Heart right ventricle (tissue), 16 donors: ENCODE measurements around the gene MT1X. TPM values are rescaled to one million over a fixed set of nuclear protein-coding genes. Genes with fewer than 3 reads are reported as not detected.

Experiments
- ATAC-seq, 8 donors: fragments of 200-7000 bp; cut with Tn5 transposase; one replicate each; pipeline ENCODE4 v1.9.1; 2020; ENCODE audit warnings: mild to moderate bottlenecking in 8 of 8, moderate library complexity in 8 of 8, moderate number of reproducible peaks in 1 of 8
- DNase-seq, 2 donors: peaks; one replicate each; pipeline ENCODE4 v3.0.0-alpha.2; 2020
- H3K27ac ChIP-seq, 10 donors: fragments of 200-600 bp; sonication (generic) in 2 of 10; one replicate each; pipeline versions ENCODE4 v1.5.0 to v1.8.0; 2020 to 2022; ENCODE audit warnings: mild to moderate bottlenecking in 3 of 10
- H3K27me3 ChIP-seq, 7 donors: fragments of 200-600 bp; one replicate each; pipeline ENCODE4 v1.8.0; 2021 to 2022; ENCODE audit warnings: mild to moderate bottlenecking in 2 of 7
- H3K36me3 ChIP-seq, 9 donors: fragments of 200-600 bp; sonication (generic) in 1 of 9; one replicate each; pipeline versions ENCODE4 v1.5.0 to v1.8.0; 2020 to 2022; ENCODE audit warnings: mild to moderate bottlenecking in 2 of 9
- H3K4me1 ChIP-seq, 9 donors: fragments of 200-600 bp; sonication (generic) in 1 of 9; one replicate each; pipeline versions ENCODE4 v1.5.0 to v1.8.0; 2020 to 2022; ENCODE audit warnings: mild to moderate bottlenecking in 4 of 9
- H3K4me3 ChIP-seq, 10 donors: fragments of 200-600 bp; sonication (generic) in 2 of 10; one replicate each; pipeline versions ENCODE4 v1.5.0 to v1.8.0; 2020 to 2022; ENCODE audit warnings: mild to moderate bottlenecking in 7 of 10, moderate library complexity in 2 of 10
- H3K9me3 ChIP-seq, 11 donors: fragments of 200-600 bp in 10 of 11; sonication (generic) in 2 of 11; one replicate each; pipeline versions ENCODE4 v1.5.0 to v1.8.0; 2013 to 2022; ENCODE audit warnings: mild to moderate bottlenecking in 2 of 11, control low read depth in 1 of 11, moderate library complexity in 1 of 11
- WGBS, 2 donors: extraction: QIAGEN DNeasy Blood & Tissue Kit; methylation state at CpG; one replicate each; pipeline ENCODE4 v1.1.7; 2013; ENCODE audit warnings: inconsistent platforms in 1 of 2; 5-methylcytosine and 5-hydroxymethylcytosine counted together
- intact Hi-C, 10 donors: fragments of 100-400 bp; cut with DNase I; formaldehyde crosslinking; loops; one replicate each; pipeline versions ENCODE4 v1.11.1 to v1.14.2; 2022
- polyA plus RNA-seq, 2 donors: library from polyadenylated mRNA; stranded (reverse); fragments of 200-250 nt; gene quantifications; one replicate each; pipeline ENCODE4 v1.2.3, GENCODE V29; 2013
- total RNA-seq, 10 donors: library from RNA; stranded (reverse); fragmentation: NEBNext Ultra II Directional in 3 of 10; extraction: Animal tissue kit (Norgen Biotek cat#: 25700) in 3 of 10; gene quantifications; one replicate each; pipeline versions ENCODE4 v1.2.1 to v1.2.4, GENCODE V29; 2021 to 2023
- TF ChIP-seq, protein P1 (sequence below), 9 donors: fragments of 200-600 bp; sonication (generic) in 2 of 9; IDR thresholded peaks; one replicate each; pipeline versions ENCODE4 v1.5.0 to v1.8.0; 2021 to 2022; ENCODE audit warnings: antibody characterized with exemption in 9 of 9, mild to moderate bottlenecking in 5 of 9, moderate library complexity in 1 of 9
- donor health status: Arrhythmogenic right ventricular cardiomyopathy.
- donor health status: ischemic (EF 13 %, LVEDD 7.1; RV severe dilation, severe dysfunction).
- donor health status: healthy with polysubstance abuse.
- donor health status: DM: no; HTN: yes; CAD: no.
- donor health status: DM: no; HTN: no; CAD: no.
- donor health status: ischemic (EF 25% LVEDD 6.9; RV normal size, moderate dysfunction).
- donor health status: ischemic (EF 25% LVEDD 5.7; RV mildly dilated, moderate dysfunction).
- donor health status: healthy.
- donor health status: DM: yes; HTN: yes; CAD: no.
- donor health status: Ischemic cardiomyopathy.
- donor health status: ischemic (EF 35%, LVEDD 5.7; RV mildly dilated, moderate dysfunction).
- donor health status: nonischemic (EF 11% LVEDD 7.7; RV severe dilation, severe dysfunction).
- donor health status: DM: yes; HTN: yes; CAD: no.
- donor health status: PGD.
- donor health status: ischemic (EF 29% LVEDD 5.4; RV normal size, mild dysfunction).
- donor health status: nonischemic (EF 23%, LVEDD 6.1; RV moderate dilation, normal function).

MT1X gene
- total and polyA plus RNA-seq, 12 donors, result 15.8 to 616 (median 101) TPM

DNA sequence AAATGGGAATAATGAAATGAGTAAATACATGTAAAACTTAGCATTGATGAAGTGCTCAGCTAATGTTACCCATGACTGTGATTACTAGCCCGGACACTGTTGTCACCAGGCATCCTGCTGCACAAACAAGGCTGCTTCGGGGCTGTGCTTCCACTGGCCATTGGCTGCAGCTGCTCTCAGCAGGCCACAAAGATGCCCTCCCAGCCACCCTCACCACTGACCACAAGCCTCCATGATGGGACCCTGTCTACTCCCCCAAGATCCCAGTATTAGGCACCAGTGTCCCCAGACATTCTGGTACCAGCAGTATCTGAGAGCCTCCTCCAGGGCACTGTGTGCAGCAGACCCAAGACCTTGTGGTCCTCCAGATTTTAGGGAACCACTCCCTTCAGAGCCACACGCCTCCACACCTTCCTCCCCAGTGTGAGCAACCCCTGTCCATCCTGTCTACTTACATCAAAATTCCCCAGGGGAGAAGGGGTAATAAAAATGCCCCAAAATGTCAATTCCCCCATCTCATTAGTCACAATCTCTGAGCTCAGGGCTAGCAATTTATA lies 28.0 kb downstream of the MT1X start:
- H3K27me3 ChIP-seq, result no peaks in the 10 kb centered on the region
- no peaks in the 10 kb centered on the region for H3K4me1 ChIP-seq
- 73 to 81% methylated on average over 3 of the region's 3 CpGs for WGBS, 2 donors
- H3K4me3 ChIP-seq, result no peak overlapping the region
- H3K27ac ChIP-seq, result no peak overlapping the region
- intact Hi-C loops, result no loop called here
- no peak for DNase-seq
- H3K36me3 ChIP-seq, result no peaks in the 10 kb centered on the region
- TF ChIP-seq, protein P1, sequence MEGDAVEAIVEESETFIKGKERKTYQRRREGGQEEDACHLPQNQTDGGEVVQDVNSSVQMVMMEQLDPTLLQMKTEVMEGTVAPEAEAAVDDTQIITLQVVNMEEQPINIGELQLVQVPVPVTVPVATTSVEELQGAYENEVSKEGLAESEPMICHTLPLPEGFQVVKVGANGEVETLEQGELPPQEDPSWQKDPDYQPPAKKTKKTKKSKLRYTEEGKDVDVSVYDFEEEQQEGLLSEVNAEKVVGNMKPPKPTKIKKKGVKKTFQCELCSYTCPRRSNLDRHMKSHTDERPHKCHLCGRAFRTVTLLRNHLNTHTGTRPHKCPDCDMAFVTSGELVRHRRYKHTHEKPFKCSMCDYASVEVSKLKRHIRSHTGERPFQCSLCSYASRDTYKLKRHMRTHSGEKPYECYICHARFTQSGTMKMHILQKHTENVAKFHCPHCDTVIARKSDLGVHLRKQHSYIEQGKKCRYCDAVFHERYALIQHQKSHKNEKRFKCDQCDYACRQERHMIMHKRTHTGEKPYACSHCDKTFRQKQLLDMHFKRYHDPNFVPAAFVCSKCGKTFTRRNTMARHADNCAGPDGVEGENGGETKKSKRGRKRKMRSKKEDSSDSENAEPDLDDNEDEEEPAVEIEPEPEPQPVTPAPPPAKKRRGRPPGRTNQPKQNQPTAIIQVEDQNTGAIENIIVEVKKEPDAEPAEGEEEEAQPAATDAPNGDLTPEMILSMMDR (IDR thresholded peaks at IDR 0.05), result no peak
- H3K9me3 ChIP-seq, result no peaks in the 10 kb centered on the region
- no peak for ATAC-seq

DNA sequence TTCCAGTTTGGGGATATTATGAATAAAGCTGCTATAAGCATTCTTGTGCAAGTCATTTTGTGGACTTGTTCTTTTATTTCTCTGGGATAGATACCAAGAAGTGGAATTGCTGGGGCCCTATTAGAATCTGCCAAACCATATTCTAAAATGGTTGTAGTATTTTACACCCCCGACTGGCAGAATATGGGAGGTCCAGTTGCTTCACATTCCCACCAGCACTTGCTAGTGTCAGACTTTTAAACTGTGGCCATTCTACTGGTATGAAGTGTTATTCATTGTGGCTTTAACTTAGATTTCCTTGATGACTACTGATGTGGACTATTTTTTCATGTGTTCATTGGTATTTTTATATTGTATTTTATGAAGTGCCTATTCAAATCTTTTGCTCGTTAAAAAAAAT lies 29.6 kb downstream of the MT1X start:
- no peak overlapping the region for H3K4me3 ChIP-seq
- WGBS, 2 donors, result 89 to 95% methylated on average over 2 of the region's 2 CpGs
- TF ChIP-seq, protein P1 (IDR thresholded peaks at IDR 0.05), result no peak
- ATAC-seq, result no peak
- no peaks in the 10 kb centered on the region for H3K4me1 ChIP-seq
- no peaks in the 10 kb centered on the region for H3K36me3 ChIP-seq
- no peak overlapping the region for H3K27ac ChIP-seq
- H3K27me3 ChIP-seq, result peaks cover 0 to 3% (median 0%) of the 10 kb centered on the region in 7 donors
- no peak for DNase-seq
- intact Hi-C loops, result no loop called here
- no peaks in the 10 kb centered on the region for H3K9me3 ChIP-seq

DNA sequence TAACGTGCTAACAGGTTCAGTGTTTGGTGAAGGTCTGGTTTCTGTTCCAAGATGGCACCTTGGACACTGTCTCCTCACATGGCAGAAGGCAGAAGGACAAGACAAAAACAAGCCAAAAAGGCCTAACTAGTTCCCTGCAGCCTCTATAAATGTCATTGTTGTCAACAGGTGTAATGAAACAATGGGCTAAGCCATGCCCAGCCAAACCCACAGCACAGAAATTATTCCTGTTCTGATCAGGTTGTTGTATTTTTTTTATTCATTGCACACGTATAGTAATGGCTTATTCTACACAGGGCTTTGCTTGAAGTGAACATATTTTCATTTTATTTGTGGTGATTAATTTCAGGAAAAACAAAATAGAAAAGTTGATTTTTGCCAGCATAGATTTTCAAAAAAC lies 31.5 kb downstream of the MT1X start:
- no peak overlapping the region for H3K27ac ChIP-seq
- 90 to 96% methylated on average over 2 of the region's 2 CpGs for WGBS, 2 donors
- no peak for DNase-seq
- no peaks in the 10 kb centered on the region for H3K4me1 ChIP-seq
- TF ChIP-seq, protein P1 (IDR thresholded peaks at IDR 0.05), result no peak
- H3K27me3 ChIP-seq, result peaks cover 0 to 3% (median 0%) of the 10 kb centered on the region in 7 donors
- no peaks in the 10 kb centered on the region for H3K9me3 ChIP-seq
- H3K36me3 ChIP-seq, result no peaks in the 10 kb centered on the region
- no peak for ATAC-seq
- H3K4me3 ChIP-seq, result no peak overlapping the region
- intact Hi-C loops, result no loop called here

DNA sequence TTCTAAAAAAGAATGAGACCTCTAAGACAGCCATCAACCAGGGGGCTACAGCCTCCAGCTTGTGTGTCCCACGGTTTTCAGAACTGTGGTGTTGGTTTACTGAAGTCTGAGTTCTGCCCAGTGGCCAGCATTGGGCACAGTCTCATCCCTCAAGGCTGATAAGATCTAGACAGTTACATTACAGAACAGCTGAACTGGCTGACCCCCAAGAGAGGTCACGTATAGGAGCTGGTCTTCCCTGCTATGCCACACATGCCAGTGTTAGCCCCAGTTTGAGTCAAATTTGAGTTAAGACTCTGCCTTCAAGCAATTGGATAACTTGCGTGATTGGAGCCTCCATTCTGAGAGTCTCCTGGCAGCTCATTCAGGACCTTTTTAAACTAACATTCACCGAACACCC lies 32.9 kb downstream of the MT1X start:
- no peaks in the 10 kb centered on the region for H3K4me1 ChIP-seq
- no peak overlapping the region for H3K27ac ChIP-seq
- ATAC-seq, result no peak
- intact Hi-C loops, result no loop called here
- no peaks in the 10 kb centered on the region for H3K9me3 ChIP-seq
- no peaks in the 10 kb centered on the region for H3K36me3 ChIP-seq
- peaks cover 0 to 3% (median 0%) of the 10 kb centered on the region in 7 donors for H3K27me3 ChIP-seq
- TF ChIP-seq, protein P1 (IDR thresholded peaks at IDR 0.05), result no peak
- no peak overlapping the region for H3K4me3 ChIP-seq
- no peak for DNase-seq
- 75% methylated on average over 4 of the region's 4 CpGs for WGBS, 2 donors
